ENCODE data around the gene MTOR. TPM values are rescaled to one million over a fixed set of nuclear protein-coding genes. Genes with fewer than 3 reads are reported as not detected.

MTOR gene
- polyA plus RNA-seq, 1 experiment: 27.7 TPM

- ChIA-PET CTCF (interaction anchor here (1.3 to 2.1 kb wide), 2 partner anchors 13 to 414 kb away, joined by 5 to 10 read pairs; no protein-coding TSS in a partner anchor), POLR2A (no interaction called here)
- no peak overlapping the region for H3K27ac ChIP-seq (ENCODE audit: low read depth, low read length)
- H3K4me3 ChIP-seq (ENCODE audit: low read depth, low read length): no peak overlapping the region
- no peak for TF ChIP-seq CTCF (IDR thresholded peaks at IDR 0.05; ENCODE audit: low read depth, low read length)
- DNase-seq (ENCODE audit: low read depth, low spot score): no peak
- no peaks in the 10 kb centered on the region for H3K27me3 ChIP-seq (ENCODE audit: control insufficient read depth, insufficient read depth, low read length)
- H3K9me3 ChIP-seq (ENCODE audit: control insufficient read depth, insufficient read depth, low read length): no peaks in the 10 kb centered on the region
Observed at GRCh38 chr1:11229203-11229602, 33.1 kb downstream of the MTOR start.

- ChIA-PET POLR2A (no interaction called here), CTCF (interaction anchor here (2.5 kb wide), 1 partner anchor 14 kb away, joined by 21 read pairs; no protein-coding TSS in a partner anchor)
- Histone ChIP-seq H3K27me3 (ENCODE audit: control insufficient read depth, insufficient read depth, low read length) (no peaks in the 10 kb centered on the region), H3K4me3 (ENCODE audit: low read depth, low read length) (no peak overlapping the region), H3K27ac (ENCODE audit: low read depth, low read length) (no peak overlapping the region), H3K9me3 (ENCODE audit: control insufficient read depth, insufficient read depth, low read length) (no peaks in the 10 kb centered on the region)
- no peak for DNase-seq (ENCODE audit: low read depth, low spot score)
- no peak for TF ChIP-seq CTCF (IDR thresholded peaks at IDR 0.05; ENCODE audit: low read depth, low read length)
Observed at GRCh38 chr1:11227106-11228077, 35.0 kb downstream of the MTOR start.

GRCh38 chr1:11216074-11216473, 46.3 kb downstream of the MTOR start:
- ChIA-PET CTCF (interaction anchor here (3.9 kb wide), 1 partner anchor 26 kb away, joined by 23 read pairs; no protein-coding TSS in a partner anchor), POLR2A (interaction anchor here (0.6 kb wide), 1 partner anchor 183 kb away, joined by 8 read pairs; no protein-coding TSS in a partner anchor)

GRCh38 chr1:11215381-11216005, 46.9 kb downstream of the MTOR start:
- no peak for DNase-seq (ENCODE audit: low read depth, low spot score)
- CTCF ChIA-PET: interaction anchor here (0.6 to 3.9 kb wide), 3 partner anchors 23 to 178 kb away, joined by 3 to 23 read pairs (median 6); no protein-coding TSS in a partner anchor
- no peak for TF ChIP-seq CTCF (IDR thresholded peaks at IDR 0.05; ENCODE audit: low read depth, low read length)

More at GRCh38 chr1:11216074-11216473, 46.3 kb downstream of the MTOR start:
- no peak for TF ChIP-seq CTCF (IDR thresholded peaks at IDR 0.05; ENCODE audit: low read depth, low read length)
- no peaks in the 10 kb centered on the region for H3K27me3 ChIP-seq (ENCODE audit: control insufficient read depth, insufficient read depth, low read length)
- no peak overlapping the region for H3K27ac ChIP-seq (ENCODE audit: low read depth, low read length)
- no peaks in the 10 kb centered on the region for H3K9me3 ChIP-seq (ENCODE audit: control insufficient read depth, insufficient read depth, low read length)
- no peak overlapping the region for H3K4me3 ChIP-seq (ENCODE audit: low read depth, low read length)
- no peak for DNase-seq (ENCODE audit: low read depth, low spot score)

More at GRCh38 chr1:11215381-11216005, 46.9 kb downstream of the MTOR start:
- POLR2A ChIA-PET: interaction anchor here (0.6 kb wide), 1 partner anchor 183 kb away, joined by 8 read pairs; no protein-coding TSS in a partner anchor
- Histone ChIP-seq H3K27ac (ENCODE audit: low read depth, low read length) (no peak overlapping the region), H3K9me3 (ENCODE audit: control insufficient read depth, insufficient read depth, low read length) (no peaks in the 10 kb centered on the region), H3K27me3 (ENCODE audit: control insufficient read depth, insufficient read depth, low read length) (no peaks in the 10 kb centered on the region), H3K4me3 (ENCODE audit: low read depth, low read length) (no peak overlapping the region)
